Trophoblast cell (in vitro differentiated cells and primary cell): ENCODE results near the gene FRAS1.
"Not testable (repeated sequence)": the region's sequence is repeated elsewhere in the genome, so short reads cannot be mapped to it uniquely, and the experiment has no call there.

Source experiments
- DNase-seq, 2 donors: peaks; one replicate each; pipeline ENCODE4 v3.0.0-alpha.2; 2016
- H2AFZ ChIP-seq: 2 replicates; pipeline ENCODE4 v1.6.1; 2013; ENCODE audit warnings: low read length, moderate library complexity, mild to moderate bottlenecking; ENCODE audit not compliant: insufficient read depth, poor library complexity
- H2AK5ac ChIP-seq: 2 replicates; pipeline ENCODE4 v1.6.1; 2013; ENCODE audit warnings: mild to moderate bottlenecking, low read length
- H2BK120ac ChIP-seq: 2 replicates; pipeline ENCODE4 v1.6.1; 2013; ENCODE audit warnings: low read length, mild to moderate bottlenecking, moderate library complexity; ENCODE audit not compliant: insufficient read depth, poor library complexity
- H2BK12ac ChIP-seq: 2 replicates; pipeline ENCODE4 v1.6.1; 2013; ENCODE audit warnings: mild to moderate bottlenecking, low read length, moderate library complexity
- H2BK5ac ChIP-seq: 2 replicates; pipeline ENCODE4 v1.6.1; 2013; ENCODE audit warnings: low read length, low read depth, moderate library complexity, mild to moderate bottlenecking; ENCODE audit not compliant: poor library complexity
- H3K14ac ChIP-seq: 2 replicates; pipeline ENCODE4 v1.6.1; 2013; ENCODE audit warnings: mild to moderate bottlenecking, low read length
- H3K18ac ChIP-seq: 2 replicates; pipeline ENCODE4 v1.6.1; 2013; ENCODE audit warnings: mild to moderate bottlenecking, low read length
- H3K23ac ChIP-seq: 2 replicates; pipeline ENCODE4 v1.6.1; 2013; ENCODE audit warnings: low read length
- H3K27ac ChIP-seq: 2 replicates; pipeline ENCODE4 v1.5.1; 2013; ENCODE audit warnings: low read depth, mild to moderate bottlenecking, inconsistent platforms, low read length, moderate library complexity
- H3K27me3 ChIP-seq: 2 replicates; pipeline ENCODE4 v1.6.1; 2013; ENCODE audit warnings: inconsistent platforms, mild to moderate bottlenecking, low read length, moderate library complexity; ENCODE audit not compliant: insufficient read depth
- H3K36me3 ChIP-seq, 2 experiments: 1 replicate in 1 of 2; 2 replicates in 1 of 2; pipeline ENCODE4 v1.6.1; 2013; ENCODE audit warnings: low read length in 2 of 2, mild to moderate bottlenecking in 2 of 2, moderate library complexity in 1 of 2; ENCODE audit not compliant: insufficient read depth in 2 of 2, control insufficient read depth in 1 of 2
- H3K4ac ChIP-seq: 2 replicates; pipeline ENCODE4 v1.6.1; 2013; ENCODE audit warnings: low read depth, mild to moderate bottlenecking, low read length, moderate library complexity
- H3K4me1 ChIP-seq, 2 experiments: 1 replicate in 1 of 2; 2 replicates in 1 of 2; pipeline ENCODE4 v1.6.1; 2013; ENCODE audit warnings: low read length in 2 of 2, mild to moderate bottlenecking in 2 of 2, moderate library complexity in 1 of 2; ENCODE audit not compliant: insufficient read depth in 2 of 2, control insufficient read depth in 1 of 2
- H3K4me2 ChIP-seq: 2 replicates; pipeline ENCODE4 v1.6.1; 2013; ENCODE audit warnings: inconsistent platforms, mild to moderate bottlenecking, low read length, moderate library complexity
- H3K4me3 ChIP-seq: 2 replicates; pipeline ENCODE4 v1.5.1; 2013; ENCODE audit warnings: mild to moderate bottlenecking, low read depth, low read length, inconsistent platforms
- H3K79me1 ChIP-seq: one replicate; pipeline ENCODE4 v1.6.1; 2013; ENCODE audit warnings: low read length
- H3K79me2 ChIP-seq: 2 replicates; pipeline ENCODE4 v1.6.1; 2013; ENCODE audit warnings: low read length, mild to moderate bottlenecking; ENCODE audit not compliant: control insufficient read depth, insufficient read depth, poor library complexity
- H3K9ac ChIP-seq: 2 replicates; pipeline ENCODE4 v1.6.1; 2013; ENCODE audit warnings: mild to moderate bottlenecking, low read length
- H3K9me3 ChIP-seq: 2 replicates; pipeline ENCODE4 v1.6.1; 2013; ENCODE audit warnings: low read depth, mild to moderate bottlenecking, control low read depth, inconsistent platforms, low read length; ENCODE audit not compliant: insufficient read depth
- H4K12ac ChIP-seq: 2 replicates; pipeline ENCODE4 v1.6.1; 2013; ENCODE audit warnings: low read depth, mild to moderate bottlenecking, low read length, moderate library complexity
- H4K8ac ChIP-seq: 2 replicates; pipeline ENCODE4 v1.6.1; 2013; ENCODE audit warnings: low read depth, mild to moderate bottlenecking, low read length, moderate library complexity
- H4K91ac ChIP-seq: one replicate; pipeline ENCODE4 v1.6.1; 2013; ENCODE audit warnings: low read depth, mild to moderate bottlenecking, low read length, moderate library complexity
- WGBS: extraction: QIAGEN DNeasy Blood & Tissue Kit; methylation state at CpG from one replicate; pipeline ENCODE4 v1.1.7; 2013; ENCODE audit warnings: missing lambda C conversion rate; ENCODE audit not compliant: insufficient read length, insufficient coverage; ENCODE audit errors: extremely low coverage; 5-methylcytosine and 5-hydroxymethylcytosine counted together

FRAS1 gene

GRCh38 chr4:78493731-78494130, 436.6 kb downstream of the FRAS1 start:
- Histone ChIP-seq H2AFZ (no peak overlapping the region), H2AK5ac (no peak overlapping the region), H3K79me2 (no peaks in the 10 kb centered on the region), H3K9ac (no peak overlapping the region), H2BK12ac (no peak overlapping the region), H4K8ac (no peak overlapping the region), H3K4me3 (no peak overlapping the region), H3K4ac (no peak overlapping the region), H3K36me3 (peaks cover 3 to 10% of the 10 kb centered on the region in 2 experiments), H3K4me1 (no peaks in the 10 kb centered on the region), H2BK5ac (no peak overlapping the region), H3K14ac (no peak overlapping the region), H3K4me2 (no peak overlapping the region), H3K79me1 (no peaks in the 10 kb centered on the region), H3K27ac (no peak overlapping the region), H3K27me3 (no peaks in the 10 kb centered on the region), H2BK120ac (no peak overlapping the region), H4K91ac (no peak overlapping the region), H3K18ac (no peak overlapping the region), H4K12ac (no peak overlapping the region), H3K23ac (no peak overlapping the region), H3K9me3 (no peaks in the 10 kb centered on the region)
- DNase-seq: no peak

- H4K91ac ChIP-seq: no peak overlapping the region
- H3K79me2 ChIP-seq: no peaks in the 10 kb centered on the region
- no peak overlapping the region for H3K23ac ChIP-seq
- H2AK5ac ChIP-seq: no peak overlapping the region
- no peak overlapping the region for H2BK120ac ChIP-seq
- no peaks in the 10 kb centered on the region for H3K9me3 ChIP-seq
- no peaks in the 10 kb centered on the region for H3K79me1 ChIP-seq
- no peak overlapping the region for H3K9ac ChIP-seq
- no peaks in the 10 kb centered on the region for H3K4me1 ChIP-seq
- no peak for DNase-seq
- no peak overlapping the region for H3K18ac ChIP-seq
- H3K27ac ChIP-seq: no peak overlapping the region
- H3K36me3 ChIP-seq: peaks cover 6 to 17% of the 10 kb centered on the region in 2 experiments
- no peak overlapping the region for H3K4me2 ChIP-seq
- no peak overlapping the region for H3K4ac ChIP-seq
- H3K4me3 ChIP-seq: no peak overlapping the region
- H3K14ac ChIP-seq: no peak overlapping the region
- no CpG with 5 or more reads among the region's 4 CpGs for WGBS
- H2BK5ac ChIP-seq: no peak overlapping the region
- H4K8ac ChIP-seq: no peak overlapping the region
- H2AFZ ChIP-seq: no peak overlapping the region
- no peak overlapping the region for H2BK12ac ChIP-seq
- H3K27me3 ChIP-seq: no peaks in the 10 kb centered on the region
- H4K12ac ChIP-seq: no peak overlapping the region
These were observed 439.0 kb downstream of the FRAS1 start for GRCh38 chr4:78496021-78496643.

DNA sequence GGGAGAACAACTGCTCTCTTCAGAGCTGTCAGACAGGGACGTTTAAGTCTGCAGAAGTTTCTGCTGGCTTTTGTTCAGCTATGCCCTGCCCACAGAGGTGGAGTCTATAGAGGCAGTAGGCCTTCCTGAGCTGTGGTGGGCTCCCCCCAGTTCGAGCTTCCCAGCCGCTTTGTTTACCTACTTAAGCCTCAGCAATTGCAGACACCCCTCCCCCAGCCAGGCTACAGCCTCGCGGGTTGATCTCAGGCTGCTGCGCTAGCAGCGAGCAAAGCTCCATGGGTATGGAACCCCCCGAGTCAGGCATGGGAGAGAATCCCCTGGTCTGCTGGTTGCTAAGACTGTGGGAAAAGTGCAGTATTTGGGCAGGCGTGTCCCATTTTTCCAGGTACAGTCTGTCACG, 449.1 kb downstream of the FRAS1 start:
- H3K79me2 ChIP-seq, H3K4me3 ChIP-seq, H2BK5ac ChIP-seq, H3K9ac ChIP-seq, H3K4me2 ChIP-seq, H4K8ac ChIP-seq, H2AFZ ChIP-seq, H3K27me3 ChIP-seq, DNase-seq, H3K4me1 ChIP-seq, H3K18ac ChIP-seq, H2BK12ac ChIP-seq, H3K79me1 ChIP-seq, H2BK120ac ChIP-seq, H3K9me3 ChIP-seq, H3K27ac ChIP-seq, H2AK5ac ChIP-seq, H3K23ac ChIP-seq, H4K12ac ChIP-seq, H4K91ac ChIP-seq, H3K4ac ChIP-seq, H3K14ac ChIP-seq: not testable (repeated sequence)
- no CpG with 5 or more reads among the region's 10 CpGs for WGBS
- H3K36me3 ChIP-seq: peaks cover 12 to 26% of the 10 kb centered on the region in 2 experiments

DNA sequence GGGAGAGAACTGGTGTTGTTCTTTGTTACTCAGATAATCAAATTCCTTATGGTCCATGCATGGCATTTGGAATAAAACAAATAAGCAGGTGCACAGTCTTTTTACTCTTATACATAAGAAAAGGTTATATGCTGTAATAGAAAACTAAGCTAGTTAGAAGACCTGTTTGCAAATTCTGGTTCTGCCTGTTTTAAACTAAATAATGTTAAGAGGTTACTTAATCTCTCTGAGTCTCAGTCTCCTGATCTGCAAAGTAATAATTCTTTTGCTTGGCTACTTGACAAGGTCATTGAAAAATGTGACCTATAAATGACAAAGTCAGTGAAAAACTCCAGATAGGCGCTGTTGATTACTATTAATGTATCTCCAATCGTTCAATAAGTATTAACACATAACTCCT, 451.9 kb downstream of the FRAS1 start:
- no peak overlapping the region for H4K8ac ChIP-seq
- peaks cover 15 to 33% of the 10 kb centered on the region in 2 experiments for H3K36me3 ChIP-seq
- no peaks in the 10 kb centered on the region for H3K79me2 ChIP-seq
- H3K4ac ChIP-seq: no peak overlapping the region
- H4K12ac ChIP-seq: no peak overlapping the region
- H3K9me3 ChIP-seq: no peaks in the 10 kb centered on the region
- peaks cover 0 to 3% of the 10 kb centered on the region in 2 experiments for H3K4me1 ChIP-seq
- H3K27me3 ChIP-seq: no peaks in the 10 kb centered on the region
- no peak overlapping the region for H2BK120ac ChIP-seq
- H4K91ac ChIP-seq: no peak overlapping the region
- H3K4me2 ChIP-seq: no peak overlapping the region
- H2BK5ac ChIP-seq: no peak overlapping the region
- H3K9ac ChIP-seq: no peak overlapping the region
- H2BK12ac ChIP-seq: no peak overlapping the region
- H2AK5ac ChIP-seq: no peak overlapping the region
- no peak overlapping the region for H3K18ac ChIP-seq
- H3K27ac ChIP-seq: no peak overlapping the region
- DNase-seq: no peak
- no peak overlapping the region for H3K23ac ChIP-seq
- no peaks in the 10 kb centered on the region for H3K79me1 ChIP-seq
- no peak overlapping the region for H3K14ac ChIP-seq
- no peak overlapping the region for H3K4me3 ChIP-seq
- no peak overlapping the region for H2AFZ ChIP-seq
- WGBS: no CpG with 5 or more reads among the region's 2 CpGs
